Measurements from ENCODE around the gene EHMT1.

The EHMT1 gene

DNA sequence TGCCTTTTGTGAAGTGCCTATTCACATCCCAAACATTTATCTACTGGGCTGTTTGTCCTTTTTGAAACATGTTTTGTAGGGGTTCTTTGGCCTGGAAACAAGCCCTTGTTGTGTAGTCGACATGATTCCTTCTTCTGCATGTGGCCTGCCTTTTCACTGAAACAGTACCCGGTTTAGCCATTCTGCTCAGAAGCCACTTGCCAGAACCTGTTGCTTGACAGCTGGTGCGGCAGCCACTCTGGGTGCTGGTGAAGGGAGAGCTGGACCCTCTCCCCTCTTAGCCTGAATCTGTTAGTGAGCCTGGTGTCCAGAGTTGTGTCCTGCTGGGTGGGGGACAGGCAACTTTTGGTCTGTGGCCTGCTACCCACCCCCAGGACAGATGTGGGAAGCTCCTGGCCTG, 129.9 kb downstream of the EHMT1 start:
- peaks cover 2% of the 10 kb centered on the region for H3K4me1 ChIP-seq

DNA sequence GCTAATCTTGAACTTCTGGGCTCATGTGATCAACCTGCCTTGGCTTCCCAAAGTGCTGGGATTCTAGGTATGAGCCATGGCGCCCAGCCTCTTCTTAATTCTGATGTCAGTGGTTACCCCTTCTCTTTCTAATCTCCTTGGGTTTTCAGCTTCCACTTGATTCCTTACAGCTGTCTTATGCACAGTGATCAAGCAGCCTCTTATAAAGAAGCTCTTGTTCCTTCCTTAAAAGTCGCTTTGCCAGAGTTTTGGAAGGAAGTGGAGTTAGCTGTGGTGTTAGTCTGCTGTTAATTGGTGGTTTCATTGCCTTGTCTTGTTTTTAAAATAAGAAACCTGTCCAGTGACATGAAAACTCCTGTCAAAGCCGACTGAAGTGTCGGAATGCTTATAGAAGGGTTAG, 130.7 kb downstream of the EHMT1 start:
- TF ChIP-seq, protein P1, sequence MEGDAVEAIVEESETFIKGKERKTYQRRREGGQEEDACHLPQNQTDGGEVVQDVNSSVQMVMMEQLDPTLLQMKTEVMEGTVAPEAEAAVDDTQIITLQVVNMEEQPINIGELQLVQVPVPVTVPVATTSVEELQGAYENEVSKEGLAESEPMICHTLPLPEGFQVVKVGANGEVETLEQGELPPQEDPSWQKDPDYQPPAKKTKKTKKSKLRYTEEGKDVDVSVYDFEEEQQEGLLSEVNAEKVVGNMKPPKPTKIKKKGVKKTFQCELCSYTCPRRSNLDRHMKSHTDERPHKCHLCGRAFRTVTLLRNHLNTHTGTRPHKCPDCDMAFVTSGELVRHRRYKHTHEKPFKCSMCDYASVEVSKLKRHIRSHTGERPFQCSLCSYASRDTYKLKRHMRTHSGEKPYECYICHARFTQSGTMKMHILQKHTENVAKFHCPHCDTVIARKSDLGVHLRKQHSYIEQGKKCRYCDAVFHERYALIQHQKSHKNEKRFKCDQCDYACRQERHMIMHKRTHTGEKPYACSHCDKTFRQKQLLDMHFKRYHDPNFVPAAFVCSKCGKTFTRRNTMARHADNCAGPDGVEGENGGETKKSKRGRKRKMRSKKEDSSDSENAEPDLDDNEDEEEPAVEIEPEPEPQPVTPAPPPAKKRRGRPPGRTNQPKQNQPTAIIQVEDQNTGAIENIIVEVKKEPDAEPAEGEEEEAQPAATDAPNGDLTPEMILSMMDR (IDR thresholded peaks at IDR 0.05; ENCODE audit: low read depth, low read length) = no peak
- peaks cover 2% of the 10 kb centered on the region for H3K4me1 ChIP-seq
- peaks cover 33% of the 10 kb centered on the region for H3K36me3 ChIP-seq
- no peak overlapping the region for H3K4me3 ChIP-seq (ENCODE audit: low read depth, low read length)
- no peak for DNase-seq
- H3K9me3 ChIP-seq = no peaks in the 10 kb centered on the region
- no peaks in the 10 kb centered on the region for H3K27me3 ChIP-seq

More for the DNA sequence above, 129.9 kb downstream of the EHMT1 start:
- DNase-seq = no peak
- Histone ChIP-seq H3K4me3 (ENCODE audit: low read depth, low read length) (no peak overlapping the region), H3K27me3 (no peaks in the 10 kb centered on the region), H3K9me3 (no peaks in the 10 kb centered on the region), H3K36me3 (peaks cover 38% of the 10 kb centered on the region)
- TF ChIP-seq, protein P1 (IDR thresholded peaks at IDR 0.05; ENCODE audit: low read depth, low read length) = no peak

DNA sequence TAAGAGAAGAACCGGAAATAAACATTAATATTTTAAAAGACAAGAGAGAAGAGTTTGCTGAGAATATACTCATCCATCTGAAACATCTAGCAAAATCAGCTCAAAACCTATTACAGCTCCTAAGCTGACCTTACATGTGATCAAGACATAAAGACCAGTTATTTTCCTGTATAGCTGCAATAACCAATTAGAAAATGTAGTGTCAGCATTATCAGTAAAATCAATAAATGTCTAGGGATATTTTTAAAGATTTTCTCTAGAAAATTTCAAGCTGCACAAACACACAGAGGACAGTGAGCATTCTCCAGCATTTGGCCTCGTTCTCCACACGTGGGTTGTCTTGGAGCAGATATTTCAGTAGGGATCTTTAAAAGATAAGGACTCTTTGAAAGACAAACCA, 131.2 kb downstream of the EHMT1 start:
- TF ChIP-seq, protein P1 (IDR thresholded peaks at IDR 0.05; ENCODE audit: low read depth, low read length) = no peak
- Histone ChIP-seq H3K4me3 (ENCODE audit: low read depth, low read length) (no peak overlapping the region), H3K4me1 (peaks cover 2% of the 10 kb centered on the region), H3K9me3 (no peaks in the 10 kb centered on the region), H3K27me3 (no peaks in the 10 kb centered on the region), H3K36me3 (peaks cover 33% of the 10 kb centered on the region)
- no peak for DNase-seq

DNA sequence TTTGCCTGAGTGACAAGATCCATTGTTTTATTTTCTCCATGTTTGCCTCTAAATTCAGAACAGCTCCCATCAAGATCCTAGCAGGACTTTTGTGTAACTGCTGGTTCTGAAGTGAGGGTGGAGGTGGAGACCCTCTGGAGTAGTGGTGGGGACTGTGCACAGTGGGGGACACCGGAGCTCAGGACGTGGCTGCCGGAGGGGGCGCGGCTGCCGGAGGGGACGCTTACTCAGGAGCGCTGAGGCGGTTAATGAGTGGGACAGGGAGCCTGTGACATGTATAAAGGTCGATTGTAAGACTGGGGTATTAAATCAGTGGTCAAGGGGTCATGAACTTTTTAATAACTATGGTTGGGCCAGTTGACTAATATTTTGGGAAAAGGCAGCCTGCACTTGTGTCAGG, 131.8 kb downstream of the EHMT1 start:
- no peak for DNase-seq
- H3K36me3 ChIP-seq = peaks cover 36% of the 10 kb centered on the region

DNA sequence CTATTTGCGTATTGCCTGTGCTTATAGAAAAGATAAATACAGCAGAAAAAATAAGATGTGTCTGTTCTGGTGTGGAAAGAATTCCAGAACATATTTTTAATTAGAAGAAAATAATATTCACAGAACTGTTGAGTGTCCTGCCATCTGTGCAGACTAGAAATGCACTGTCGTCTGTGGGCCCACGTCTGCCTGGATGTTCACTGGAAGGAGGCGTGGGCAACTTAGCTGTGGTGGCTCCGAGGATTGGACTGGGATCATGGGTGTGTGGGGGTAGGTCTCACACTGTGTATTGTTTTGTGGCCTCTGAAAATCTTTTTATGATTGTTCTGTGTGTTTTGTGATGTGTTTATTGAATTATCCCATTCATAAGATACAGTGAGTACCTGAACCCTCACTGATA, 132.8 kb downstream of the EHMT1 start:
- H3K27me3 ChIP-seq = no peaks in the 10 kb centered on the region
- peaks cover 37% of the 10 kb centered on the region for H3K36me3 ChIP-seq
- H3K9me3 ChIP-seq = no peaks in the 10 kb centered on the region
- TF ChIP-seq, protein P1 (IDR thresholded peaks at IDR 0.05; ENCODE audit: low read depth, low read length) = no peak
- no peak overlapping the region for H3K4me3 ChIP-seq (ENCODE audit: low read depth, low read length)
- H3K4me1 ChIP-seq = no peaks in the 10 kb centered on the region
- no peak for DNase-seq

More for the DNA sequence above, 131.8 kb downstream of the EHMT1 start:
- TF ChIP-seq, protein P1 (IDR thresholded peaks at IDR 0.05; ENCODE audit: low read depth, low read length) = no peak
- no peaks in the 10 kb centered on the region for H3K27me3 ChIP-seq
- no peaks in the 10 kb centered on the region for H3K9me3 ChIP-seq
- peaks cover 2% of the 10 kb centered on the region; the same call in 1 of the 2 replicates for H3K4me1 ChIP-seq
- no peak overlapping the region for H3K4me3 ChIP-seq (ENCODE audit: low read depth, low read length)

DNA sequence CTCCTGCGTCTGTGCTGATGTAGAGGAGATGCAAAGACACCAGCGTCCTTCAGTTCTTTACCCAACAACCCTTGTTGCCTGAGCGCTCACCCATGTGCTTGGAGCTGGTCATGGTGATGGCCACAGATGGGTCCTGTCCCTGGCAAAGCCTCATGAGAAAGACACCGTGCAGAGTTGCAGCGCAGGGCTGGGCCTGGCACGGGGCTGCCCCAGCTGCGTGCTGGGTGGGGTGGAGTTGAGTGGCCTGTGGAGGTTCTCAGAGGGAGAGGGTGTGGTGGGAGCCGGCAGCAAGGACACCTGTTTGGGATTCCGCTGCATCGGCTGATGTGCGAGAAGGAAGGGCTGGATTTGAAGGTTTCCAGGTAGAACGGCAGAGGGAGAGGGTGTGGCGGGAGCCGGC, 133.6 kb downstream of the EHMT1 start:
- DNase-seq = no peak
- no peaks in the 10 kb centered on the region for H3K9me3 ChIP-seq
- no peak overlapping the region for H3K4me3 ChIP-seq (ENCODE audit: low read depth, low read length)
- TF ChIP-seq, protein P1 (IDR thresholded peaks at IDR 0.05; ENCODE audit: low read depth, low read length) = no peak
- peaks cover 37% of the 10 kb centered on the region for H3K36me3 ChIP-seq
- no peaks in the 10 kb centered on the region for H3K27me3 ChIP-seq
- no peaks in the 10 kb centered on the region for H3K4me1 ChIP-seq

All from BE2C (cell line).